Measurements from ENCODE around the gene FNDC3B.

FNDC3B gene

GRCh38 chr3:172033396-172033795 is 6.0 kb upstream of the FNDC3B start:
- DNase-seq: no peak

GRCh38 chr3:172034786-172035685 is 4.3 kb upstream of the FNDC3B start:
- DNase-seq: peak; percentile 32

- DNase-seq: no peak
Measured at GRCh38 chr3:172036541-172037215, 2.7 kb upstream of the FNDC3B start.

GRCh38 chr3:172038798-172039435 is 461 bp upstream of the FNDC3B start:
- DNase-seq: peak; percentile 27

GRCh38 chr3:172040078-172040980 is 951 bp downstream of the FNDC3B start:
- DNase-seq: peak; percentile 90

GRCh38 chr3:172040981-172041963 is 1.9 kb downstream of the FNDC3B start:
- DNase-seq: peak; percentile 73

GRCh38 chr3:172042136-172042662 is 2.8 kb downstream of the FNDC3B start:
- DNase-seq: no peak

- DNase-seq: peak; percentile 52
Measured at GRCh38 chr3:172042663-172043179, 3.3 kb downstream of the FNDC3B start.

GRCh38 chr3:172043233-172043632 is 3.9 kb downstream of the FNDC3B start:
- no peak for DNase-seq

GRCh38 chr3:172043766-172044165 is 4.4 kb downstream of the FNDC3B start:
- no peak for DNase-seq

- DNase-seq: no peak
Measured at GRCh38 chr3:172044833-172045585, 5.6 kb downstream of the FNDC3B start.

GRCh38 chr3:172046268-172046915 is 7.0 kb downstream of the FNDC3B start:
- no peak for DNase-seq

GRCh38 chr3:172047567-172048115 is 8.3 kb downstream of the FNDC3B start:
- DNase-seq: no peak

GRCh38 chr3:172048599-172048998 is 9.2 kb downstream of the FNDC3B start:
- no peak for DNase-seq

- DNase-seq: no peak
Measured at GRCh38 chr3:172051310-172051956, 12.1 kb downstream of the FNDC3B start.

GRCh38 chr3:172051957-172052354 is 12.6 kb downstream of the FNDC3B start:
- DNase-seq: no peak

GRCh38 chr3:172052405-172052804 is 13.0 kb downstream of the FNDC3B start:
- DNase-seq: no peak

- DNase-seq: no peak
Measured at GRCh38 chr3:172054115-172054764, 14.9 kb downstream of the FNDC3B start.
